ENCODE data around the gene RAP2C.
"Not testable (repeated sequence)": the region's sequence is repeated elsewhere in the genome, so short reads cannot be mapped to it uniquely, and the experiment has no call there.

RAP2C gene

GRCh38 chrX:132181364-132181763 lies 37.9 kb downstream of the RAP2C start:
- Mint-ChIP-seq H3K36me3 (ENCODE audit: low read depth) (no peaks in the 10 kb centered on the region), H3K4me3 (no peak overlapping the region), H3K27me3 (peaks cover 2% of the 10 kb centered on the region), H3K4me1 (ENCODE audit: low read depth) (no peaks in the 10 kb centered on the region), H3K27ac (no peak overlapping the region), H3K9me3 (no peaks in the 10 kb centered on the region)
- intact Hi-C loops (cut with micrococcal nuclease): no loop called here

GRCh38 chrX:132180929-132181328 lies 38.3 kb downstream of the RAP2C start:
- Mint-ChIP-seq H3K27ac (no peak overlapping the region), H3K27me3 (peaks cover 2% of the 10 kb centered on the region), H3K9me3 (no peaks in the 10 kb centered on the region), H3K4me3 (no peak overlapping the region), H3K36me3 (ENCODE audit: low read depth) (no peaks in the 10 kb centered on the region), H3K4me1 (ENCODE audit: low read depth) (no peaks in the 10 kb centered on the region)
- intact Hi-C loops (cut with micrococcal nuclease): no loop called here

- Mint-ChIP-seq H3K27ac (no peak overlapping the region), H3K36me3 (ENCODE audit: low read depth) (no peaks in the 10 kb centered on the region), H3K27me3 (no peaks in the 10 kb centered on the region), H3K4me1 (ENCODE audit: low read depth) (no peaks in the 10 kb centered on the region), H3K4me3 (no peak overlapping the region), H3K9me3 (no peaks in the 10 kb centered on the region)
- intact Hi-C loops (cut with micrococcal nuclease): no loop called here
Measured at GRCh38 chrX:132173647-132174046, 45.6 kb downstream of the RAP2C start.

GRCh38 chrX:132171881-132172280 lies 47.4 kb downstream of the RAP2C start:
- Mint-ChIP-seq H3K27me3 (no peaks in the 10 kb centered on the region), H3K27ac (no peak overlapping the region), H3K9me3 (no peaks in the 10 kb centered on the region), H3K36me3 (ENCODE audit: low read depth) (no peaks in the 10 kb centered on the region), H3K4me1 (ENCODE audit: low read depth) (no peaks in the 10 kb centered on the region), H3K4me3 (no peak overlapping the region)
- intact Hi-C loops (cut with micrococcal nuclease): no loop called here

- H3K9me3 Mint-ChIP-seq: no peaks in the 10 kb centered on the region
- H3K4me1 Mint-ChIP-seq (ENCODE audit: low read depth): no peaks in the 10 kb centered on the region
- no peak overlapping the region for H3K27ac Mint-ChIP-seq
- intact Hi-C loops (cut with micrococcal nuclease): no loop called here
- no peak overlapping the region for H3K4me3 Mint-ChIP-seq
- H3K27me3 Mint-ChIP-seq: no peaks in the 10 kb centered on the region
- no peaks in the 10 kb centered on the region for H3K36me3 Mint-ChIP-seq (ENCODE audit: low read depth)
Measured at GRCh38 chrX:132171478-132171877, 47.8 kb downstream of the RAP2C start.

GRCh38 chrX:132169554-132169953 lies 49.7 kb downstream of the RAP2C start:
- H3K36me3 Mint-ChIP-seq (ENCODE audit: low read depth): no peaks in the 10 kb centered on the region
- intact Hi-C loops (cut with micrococcal nuclease): no loop called here
- H3K27me3 Mint-ChIP-seq: no peaks in the 10 kb centered on the region
- no peak overlapping the region for H3K4me3 Mint-ChIP-seq
- no peak overlapping the region for H3K27ac Mint-ChIP-seq
- H3K4me1 Mint-ChIP-seq (ENCODE audit: low read depth): no peaks in the 10 kb centered on the region
- no peaks in the 10 kb centered on the region for H3K9me3 Mint-ChIP-seq

GRCh38 chrX:132165651-132166050 lies 53.6 kb downstream of the RAP2C start:
- Mint-ChIP-seq H3K27me3 (no peaks in the 10 kb centered on the region), H3K4me1 (ENCODE audit: low read depth) (no peaks in the 10 kb centered on the region), H3K27ac (no peak overlapping the region), H3K4me3 (no peak overlapping the region), H3K9me3 (no peaks in the 10 kb centered on the region), H3K36me3 (ENCODE audit: low read depth) (no peaks in the 10 kb centered on the region)
- intact Hi-C loops (cut with micrococcal nuclease): no loop called here

- H3K4me3 Mint-ChIP-seq: no peak overlapping the region
- no peak overlapping the region for H3K27ac Mint-ChIP-seq
- no peaks in the 10 kb centered on the region for H3K4me1 Mint-ChIP-seq (ENCODE audit: low read depth)
- no peaks in the 10 kb centered on the region for H3K36me3 Mint-ChIP-seq (ENCODE audit: low read depth)
- H3K27me3 Mint-ChIP-seq: no peaks in the 10 kb centered on the region
- intact Hi-C loops (cut with micrococcal nuclease): no loop called here
- H3K9me3 Mint-ChIP-seq: no peaks in the 10 kb centered on the region
Measured at GRCh38 chrX:132165005-132165404, 54.2 kb downstream of the RAP2C start.

- intact Hi-C loops (cut with micrococcal nuclease); H3K4me3 Mint-ChIP-seq; H3K27me3 Mint-ChIP-seq; H3K27ac Mint-ChIP-seq; H3K36me3 Mint-ChIP-seq (ENCODE audit: low read depth); H3K9me3 Mint-ChIP-seq; H3K4me1 Mint-ChIP-seq (ENCODE audit: low read depth): not testable (repeated sequence)
Measured at GRCh38 chrX:132163094-132163493, 56.2 kb downstream of the RAP2C start.

GRCh38 chrX:132153166-132153565 lies 66.1 kb downstream of the RAP2C start:
- H3K9me3 Mint-ChIP-seq: no peaks in the 10 kb centered on the region
- H3K27ac Mint-ChIP-seq: no peak overlapping the region
- no peak overlapping the region for H3K4me3 Mint-ChIP-seq
- H3K27me3 Mint-ChIP-seq: peaks cover 1% of the 10 kb centered on the region
- intact Hi-C loops (cut with micrococcal nuclease): no loop called here
- no peaks in the 10 kb centered on the region for H3K36me3 Mint-ChIP-seq (ENCODE audit: low read depth)
- H3K4me1 Mint-ChIP-seq (ENCODE audit: low read depth): no peaks in the 10 kb centered on the region
